HG03159 (cell line): Measurements from ENCODE around the gene ZNF248.
"Not testable (repeated sequence)": the region's sequence is repeated elsewhere in the genome, so short reads cannot be mapped to it uniquely, and the experiment has no call there.

Source experiments
- ATAC-seq: cut with Tn5 transposase; IDR thresholded peaks from one replicate; pipeline ENCODE4 v1.9.1; 2021; ENCODE audit warnings: mild to moderate bottlenecking, moderate library complexity; ENCODE audit not compliant: unreplicated experiment

The ZNF248 gene

DNA sequence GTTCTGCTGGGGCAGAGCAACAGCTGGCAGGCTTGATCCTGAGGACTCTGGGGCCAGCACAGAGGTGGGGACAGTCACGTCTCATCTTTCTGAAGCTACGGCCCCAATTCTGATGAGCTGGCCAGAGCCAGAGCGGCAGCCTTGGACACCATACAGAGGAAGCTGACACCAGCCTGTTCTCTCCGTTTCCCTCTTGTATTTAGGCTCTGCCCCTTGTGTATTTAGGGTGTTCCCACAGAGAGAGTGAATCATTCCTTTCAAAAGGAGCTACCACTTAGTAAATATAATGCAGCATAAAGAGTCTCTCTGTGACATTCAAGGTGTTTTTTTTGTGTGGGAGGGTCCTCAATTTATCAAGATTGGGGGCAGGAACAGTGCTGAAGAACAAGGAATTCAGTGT, 109.2 kb downstream of the ZNF248 start:
- ATAC-seq = no peak

DNA sequence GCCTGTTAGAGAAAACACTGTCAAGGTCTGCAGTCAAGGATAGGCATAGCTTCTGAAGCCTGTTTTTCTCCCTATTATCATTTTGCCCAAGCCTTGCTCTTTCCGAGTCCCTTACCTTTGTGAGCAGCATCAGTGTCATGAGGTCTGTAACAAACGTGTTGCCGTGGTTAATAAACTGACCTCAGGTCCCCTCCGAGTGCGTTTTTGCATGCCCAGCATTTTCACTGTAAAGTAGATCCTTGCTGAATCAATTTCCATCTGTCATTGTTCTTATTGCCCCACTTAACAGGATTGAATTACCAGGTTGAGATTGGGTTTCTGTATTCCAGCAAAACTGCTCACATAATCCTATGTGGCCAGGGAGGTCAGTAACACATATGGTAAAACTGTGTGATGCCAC, 110.3 kb downstream of the ZNF248 start:
- ATAC-seq = no peak

DNA sequence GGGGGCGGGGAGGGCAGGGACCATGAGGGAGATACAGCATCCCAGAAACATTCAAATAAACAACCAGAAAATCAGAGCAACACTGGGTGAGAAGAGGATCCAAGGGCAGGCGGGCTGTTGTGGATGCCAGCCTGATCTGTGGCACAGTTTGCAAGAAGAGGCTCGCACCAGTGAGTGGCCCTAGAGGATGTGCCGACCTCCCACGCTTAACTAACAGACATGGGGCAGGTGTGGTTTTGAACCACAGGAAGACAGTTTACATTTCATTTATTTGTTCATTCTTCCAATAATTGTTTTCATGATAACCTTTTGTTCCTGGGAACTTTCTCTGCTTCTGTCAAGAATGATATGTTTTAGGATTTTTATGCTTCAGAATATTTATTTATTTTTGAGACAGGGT, 115.6 kb downstream of the ZNF248 start:
- ATAC-seq = no peak

DNA sequence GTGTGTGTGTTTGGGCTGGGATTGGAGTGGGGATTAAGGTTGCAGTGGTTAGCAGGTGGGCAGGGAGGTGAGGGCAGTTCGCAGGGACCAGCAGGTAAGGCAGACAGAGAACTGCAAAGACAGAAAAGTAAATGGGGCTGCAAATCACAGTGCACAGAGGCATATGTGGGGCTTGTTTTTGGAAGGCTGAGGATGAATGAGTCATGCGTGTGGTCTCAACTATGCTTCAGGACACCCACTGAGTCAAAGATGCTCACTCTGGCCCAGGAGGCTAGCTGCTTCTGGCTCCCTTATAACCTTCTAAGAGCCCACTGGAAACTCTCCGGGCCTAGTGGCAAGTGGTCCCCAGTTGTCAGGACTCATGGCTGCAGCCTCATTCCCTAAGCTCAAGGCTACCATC, 118.2 kb downstream of the ZNF248 start:
- no peak for ATAC-seq

DNA sequence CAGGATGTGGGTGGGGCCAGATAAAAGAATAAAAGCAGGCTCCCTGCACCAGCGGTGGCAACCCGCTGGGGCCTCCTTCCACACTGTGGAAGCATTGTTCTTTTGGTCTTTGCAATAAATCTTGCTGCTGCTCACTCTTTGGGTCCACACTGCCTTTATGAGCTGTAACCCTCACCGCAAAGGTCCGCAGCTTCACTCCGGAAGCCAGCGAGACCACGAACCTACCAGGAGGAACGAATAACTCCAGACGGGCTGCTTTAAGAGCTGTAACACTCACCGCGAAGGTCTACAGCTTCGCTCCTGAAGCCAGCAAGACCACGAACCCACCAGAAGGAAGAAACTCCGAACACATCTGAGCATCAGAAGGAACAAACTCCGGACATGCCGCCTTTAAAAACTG, 119.2 kb downstream of the ZNF248 start:
- not testable (repeated sequence) for ATAC-seq

DNA sequence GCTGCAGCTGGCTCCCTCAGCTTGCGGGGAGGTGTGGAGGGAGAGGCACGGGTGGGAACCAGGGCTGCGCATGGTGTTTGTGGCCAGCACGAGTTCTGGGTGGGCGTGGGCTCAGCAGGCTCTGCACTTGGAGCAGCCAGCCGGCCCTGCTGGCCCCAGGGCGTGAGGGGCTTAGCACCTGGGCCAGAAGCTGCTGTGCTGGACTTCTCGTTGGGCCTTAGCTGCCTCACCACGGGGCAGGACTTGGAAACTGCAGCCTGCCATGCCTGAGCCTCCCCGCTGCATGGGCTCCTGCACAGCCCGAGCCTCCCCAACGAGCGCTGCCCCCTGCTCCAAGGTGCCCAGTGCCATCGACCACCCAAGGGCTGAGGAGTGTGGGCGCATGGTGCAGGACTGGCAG, 120.1 kb downstream of the ZNF248 start:
- no peak for ATAC-seq

DNA sequence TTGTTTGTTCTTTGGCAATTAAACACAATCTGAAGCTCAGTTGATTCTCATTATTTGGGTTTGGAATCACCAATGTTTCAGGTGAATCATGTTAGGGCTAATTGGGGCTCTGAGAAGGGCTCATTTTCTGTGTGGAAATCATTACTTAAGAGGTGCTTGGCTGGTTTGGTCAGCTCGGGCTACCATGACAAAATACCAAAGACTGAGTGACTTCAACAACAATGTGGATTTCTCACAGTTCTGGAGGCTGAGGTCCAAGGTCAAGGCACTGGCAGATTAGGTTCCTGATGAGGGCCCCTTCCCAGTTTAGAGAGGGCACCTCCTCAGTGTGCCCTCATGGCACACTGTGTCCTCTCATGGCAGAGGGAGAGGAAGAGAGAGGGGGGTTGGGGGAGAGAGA, 121.3 kb downstream of the ZNF248 start:
- ATAC-seq = no peak

DNA sequence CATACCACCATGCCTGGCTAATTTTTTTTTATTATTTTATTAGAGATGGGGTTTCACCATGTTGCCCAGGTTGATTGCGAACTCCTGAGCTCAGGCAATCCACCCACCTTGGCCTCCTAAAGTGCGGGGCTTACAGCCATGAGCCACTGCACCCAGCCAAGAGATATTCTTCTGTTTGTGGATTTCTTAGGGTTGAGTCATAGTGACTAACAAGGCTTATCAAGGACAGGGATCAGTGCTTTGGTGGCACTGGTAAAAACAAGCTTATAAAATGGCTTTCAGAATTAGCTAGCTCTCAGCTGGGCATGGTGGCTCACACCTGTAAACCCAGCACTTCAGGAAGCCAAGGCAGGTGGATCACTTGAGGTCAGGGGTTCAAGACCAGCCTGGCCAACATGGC, 122.4 kb downstream of the ZNF248 start:
- ATAC-seq = no peak
